ENCODE measurements around the gene ADGRG3. TPM values are rescaled to one million over a fixed set of nuclear protein-coding genes. Genes with fewer than 3 reads are reported as not detected.

The ADGRG3 gene
- total and polyA plus RNA-seq, 9 of the 15 experiments (the other 6 are each of a cell fraction or from before 2014, with no cell fraction given): 0.09 to 0.52 (median 0.14) TPM; not detected in 3

GRCh38 chr16:57667526-57668262 lies 412 bp upstream of the ADGRG3 start (continued):
- TF ChIP-seq ATF3 (IDR thresholded peaks at IDR 0.05): peak; percentile 99
- peak; percentile 85 for TF ChIP-seq ATF3 (CRISPR knock-in tag; conservative IDR thresholded peaks at IDR 0.05)
- peak; percentile 97 for TF ChIP-seq CEBPG (CRISPR knock-in tag; IDR thresholded peaks at IDR 0.05)
- TF ChIP-seq CEBPG (tag; conservative IDR thresholded peaks at IDR 0.05 in 1 of 2, IDR thresholded peaks at IDR 0.05 in 1 of 2): peak; percentile 97 to 100
- TF ChIP-seq TSC22D4 (tag; IDR thresholded peaks at IDR 0.05): no peak
- peak; percentile 69 for TF ChIP-seq RBBP5 (IDR thresholded peaks at IDR 0.05; ENCODE audit: borderline replicate concordance, insufficient read depth, low read length, poor library complexity, severe bottlenecking)
- TF ChIP-seq ZFX (CRISPR knock-in tag; IDR thresholded peaks at IDR 0.05): peak; percentile 5; the same call in 1 of the 2 replicates
- no peak; the same call in none of the 2 replicates for TF ChIP-seq EP400 (IDR thresholded peaks at IDR 0.05)
- no peak for TF ChIP-seq GABPB2 (CRISPR knock-in tag; conservative IDR thresholded peaks at IDR 0.05)
- TF ChIP-seq GABPB1 (CRISPR knock-in tag; IDR thresholded peaks at IDR 0.05): peak; percentile 39; the same call in 1 of the 2 replicates
- peak; percentile 84 for TF ChIP-seq EP300 (IDR thresholded peaks at IDR 0.05; ENCODE audit: low read length)
- TF ChIP-seq TEAD1 (CRISPR knock-in tag; IDR thresholded peaks at IDR 0.05): peak; percentile 33 to 49; a peak in 1 of 4 replicates
- TF ChIP-seq POLR2G (IDR thresholded peaks at IDR 0.05; ENCODE audit: low read depth, low read length): peak; percentile 74
- peak; percentile 56; the same call in 1 of the 2 replicates for TF ChIP-seq ZNF24 (IDR thresholded peaks at IDR 0.05)
- TF ChIP-seq ZNF263 (CRISPR knock-in tag; IDR thresholded peaks at IDR 0.05; ENCODE audit: borderline replicate concordance): peak; percentile 87
- no peak for TF ChIP-seq ZNF699 (CRISPR knock-in tag; IDR thresholded peaks at IDR 0.05; ENCODE audit: insufficient replicate concordance)
- TF ChIP-seq SUPT5H (IDR thresholded peaks at IDR 0.05): no peak
- peak; percentile 76; the same call in 1 of the 2 replicates for TF ChIP-seq TFAP4 (CRISPR knock-in tag; IDR thresholded peaks at IDR 0.05; ENCODE audit: borderline replicate concordance)
- TF ChIP-seq CTCF (IDR thresholded peaks at IDR 0.05 in 2 of 3, conservative IDR thresholded peaks at IDR 0.05 in 1 of 3; ENCODE audit: insufficient read depth in 2 of 3, low read depth in 1 of 3, low read length in 3 of 3): peak; percentile 48 to 63 (median 51)
- TF ChIP-seq FIP1L1 (IDR thresholded peaks at IDR 0.05; ENCODE audit: low read depth, low read length, poor library complexity, severe bottlenecking): no peak
- peak; percentile 69 for TF ChIP-seq DPF2 (IDR thresholded peaks at IDR 0.05)
- no peak for TF ChIP-seq SRSF7 (optimal IDR thresholded peaks at IDR 0.05; ENCODE audit: low read depth, low read length)
- TF ChIP-seq ZFP91 (CRISPR knock-in tag; IDR thresholded peaks at IDR 0.05): no peak
